Loucy (cell line): ENCODE data around the gene CHURC1.

Source experiments
- H2AFZ ChIP-seq: fragments of 200-600 bp; sonication (generic); 2 replicates; pipeline ENCODE4 v1.6.0; 2016; ENCODE audit warnings: antibody characterized with exemption, mild to moderate bottlenecking, low read length, moderate library complexity
- H3F3A ChIP-seq: fragments of 200-600 bp; 2 replicates; pipeline ENCODE4 v1.6.0; 2016; ENCODE audit warnings: antibody characterized with exemption, low read depth, mild to moderate bottlenecking
- H3K27me3 ChIP-seq: fragments of 200-600 bp; sonication (generic); 2 replicates; pipeline ENCODE4 v1.6.1; 2014; ENCODE audit warnings: low read length, mild to moderate bottlenecking; ENCODE audit not compliant: insufficient read depth, poor library complexity, severe bottlenecking
- H3K36me3 ChIP-seq: fragments of 200-600 bp; sonication (generic); 2 replicates; pipeline ENCODE4 v1.6.1; 2016; ENCODE audit warnings: low read length; ENCODE audit not compliant: insufficient read depth
- H3K4me1 ChIP-seq: fragments of 200-600 bp; sonication (generic); 2 replicates; pipeline ENCODE4 v1.5.1; 2014; ENCODE audit warnings: low read length, mild to moderate bottlenecking; ENCODE audit not compliant: insufficient read depth, poor library complexity, severe bottlenecking
- H3K4me2 ChIP-seq: fragments of 200-600 bp; sonication (generic); 2 replicates; pipeline ENCODE4 v1.6.0; 2014; ENCODE audit warnings: antibody characterized with exemption, low read length, low read depth, mild to moderate bottlenecking; ENCODE audit not compliant: poor library complexity, severe bottlenecking
- H3K4me3 ChIP-seq: fragments of 200-600 bp; sonication (generic); 2 replicates; pipeline ENCODE4 v1.5.1; 2014; ENCODE audit warnings: low read length, mild to moderate bottlenecking, mixed read lengths; ENCODE audit not compliant: poor library complexity, severe bottlenecking
- H3K79me2 ChIP-seq: fragments of 200-600 bp; sonication (generic); 2 replicates; pipeline ENCODE4 v1.6.1; 2014; ENCODE audit warnings: low read length; ENCODE audit not compliant: insufficient read depth
- H3K9ac ChIP-seq: fragments of 200-600 bp; sonication (generic); 2 replicates; pipeline ENCODE4 v1.6.0; 2014; ENCODE audit warnings: mild to moderate bottlenecking, low read depth, low read length, moderate library complexity; ENCODE audit not compliant: poor library complexity, severe bottlenecking
- H3K9me2 ChIP-seq: fragments of 200-600 bp; sonication (generic); replicated peaks from 2 replicates; pipeline ENCODE4 v1.6.1; 2016; ENCODE audit warnings: low read depth, low read length, mixed read lengths
- H3K9me3 ChIP-seq: fragments of 200-600 bp; sonication (generic); 2 replicates; pipeline ENCODE4 v1.6.1; 2014; ENCODE audit warnings: mild to moderate bottlenecking, antibody characterized with exemption, low read length, low read depth; ENCODE audit not compliant: insufficient read depth
- H4K20me1 ChIP-seq: fragments of 200-600 bp; sonication (generic); 2 replicates; pipeline ENCODE4 v1.6.0; 2014; ENCODE audit warnings: antibody characterized with exemption, low read length, mild to moderate bottlenecking; ENCODE audit not compliant: insufficient read depth, poor library complexity, severe bottlenecking
- EZH2phosphoT487 ChIP-seq: fragments of 200-600 bp; IDR thresholded peaks from 2 replicates; pipeline ENCODE4 v1.6.1; 2018; ENCODE audit warnings: antibody characterized with exemption, mild to moderate bottlenecking, moderate library complexity, borderline replicate concordance
- TF ChIP-seq, protein P1 (sequence below): fragments of 200-600 bp; sonication (generic); conservative IDR thresholded peaks from 2 replicates; pipeline ENCODE4 v1.5.1; 2014; ENCODE audit warnings: mild to moderate bottlenecking, antibody characterized with exemption, low read length

The CHURC1 gene

DNA sequence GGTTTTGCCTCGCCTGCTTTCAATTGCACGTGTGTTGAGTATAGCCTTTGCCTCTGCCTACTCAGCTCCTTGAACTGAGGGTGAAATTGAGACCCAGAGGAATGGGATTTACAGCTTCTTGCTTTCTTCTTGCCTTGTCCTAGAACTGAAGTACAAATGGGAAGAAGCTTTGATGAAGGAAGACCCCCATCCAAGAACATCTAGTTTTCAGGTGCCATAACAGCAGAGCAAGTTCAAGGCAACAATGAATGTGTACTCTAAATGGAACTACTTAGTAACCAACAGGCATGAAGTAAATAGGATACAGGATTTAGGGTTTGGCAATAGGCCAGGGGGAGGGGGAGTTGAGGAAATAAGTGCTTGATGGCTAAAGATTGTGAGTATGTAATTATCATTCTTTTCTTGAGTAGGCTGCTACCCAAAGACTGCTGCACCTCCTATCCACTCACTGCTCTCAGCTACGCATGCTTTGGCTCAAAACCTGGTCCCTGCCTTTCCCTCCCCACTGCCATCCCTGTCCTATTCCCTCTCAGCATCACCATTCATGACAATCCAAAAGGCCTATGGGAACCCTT, 26.2 kb downstream of the CHURC1 start:
- no peak for TF ChIP-seq EZH2phosphoT487
- TF ChIP-seq, protein P1, sequence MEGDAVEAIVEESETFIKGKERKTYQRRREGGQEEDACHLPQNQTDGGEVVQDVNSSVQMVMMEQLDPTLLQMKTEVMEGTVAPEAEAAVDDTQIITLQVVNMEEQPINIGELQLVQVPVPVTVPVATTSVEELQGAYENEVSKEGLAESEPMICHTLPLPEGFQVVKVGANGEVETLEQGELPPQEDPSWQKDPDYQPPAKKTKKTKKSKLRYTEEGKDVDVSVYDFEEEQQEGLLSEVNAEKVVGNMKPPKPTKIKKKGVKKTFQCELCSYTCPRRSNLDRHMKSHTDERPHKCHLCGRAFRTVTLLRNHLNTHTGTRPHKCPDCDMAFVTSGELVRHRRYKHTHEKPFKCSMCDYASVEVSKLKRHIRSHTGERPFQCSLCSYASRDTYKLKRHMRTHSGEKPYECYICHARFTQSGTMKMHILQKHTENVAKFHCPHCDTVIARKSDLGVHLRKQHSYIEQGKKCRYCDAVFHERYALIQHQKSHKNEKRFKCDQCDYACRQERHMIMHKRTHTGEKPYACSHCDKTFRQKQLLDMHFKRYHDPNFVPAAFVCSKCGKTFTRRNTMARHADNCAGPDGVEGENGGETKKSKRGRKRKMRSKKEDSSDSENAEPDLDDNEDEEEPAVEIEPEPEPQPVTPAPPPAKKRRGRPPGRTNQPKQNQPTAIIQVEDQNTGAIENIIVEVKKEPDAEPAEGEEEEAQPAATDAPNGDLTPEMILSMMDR: no peak
- Histone ChIP-seq H3F3A (no peaks in the 10 kb centered on the region; the same call in 1 of the 2 replicates), H3K4me2 (no peak overlapping the region), H2AFZ (no peak overlapping the region), H3K4me1 (peaks cover 33% of the 10 kb centered on the region), H3K9me2 (no peaks in the 10 kb centered on the region), H3K4me3 (no peak overlapping the region), H3K27me3 (no peaks in the 10 kb centered on the region), H3K9ac (no peak overlapping the region), H4K20me1 (no peaks in the 10 kb centered on the region), H3K36me3 (peaks cover 5% of the 10 kb centered on the region; the same call in 1 of the 2 replicates), H3K9me3 (no peaks in the 10 kb centered on the region), H3K79me2 (no peaks in the 10 kb centered on the region)

GRCh38 chr14:64942531-64943111, 28.4 kb downstream of the CHURC1 start, which contains the start of gene GPX2:
GPX2 (minus strand) TSS chr14:64942745; CDS start chr14:64942726, 19 bp downstream.
- Histone ChIP-seq H3K4me2 (peak within 1 kb of the TSS; percentile 60), H2AFZ (no peak within 1 kb of the TSS), H3K4me1 (peaks cover 36% of the 10 kb centered on the region), H3K27me3 (no peaks in the 10 kb centered on the region), H4K20me1 (no peaks in the 10 kb centered on the region), H3K36me3 (peaks cover 12% of the 10 kb centered on the region; the same call in 1 of the 2 replicates), H3K9me2 (no peaks in the 10 kb centered on the region), H3K4me3 (peak within 1 kb of the TSS; percentile 24), H3K9ac (no peak within 1 kb of the TSS), H3K79me2 (no peaks in the 10 kb centered on the region), H3F3A (no peaks in the 10 kb centered on the region; the same call in 1 of the 2 replicates), H3K9me3 (no peaks in the 10 kb centered on the region)
- no peak for TF ChIP-seq EZH2phosphoT487
- TF ChIP-seq, protein P1: no peak

DNA sequence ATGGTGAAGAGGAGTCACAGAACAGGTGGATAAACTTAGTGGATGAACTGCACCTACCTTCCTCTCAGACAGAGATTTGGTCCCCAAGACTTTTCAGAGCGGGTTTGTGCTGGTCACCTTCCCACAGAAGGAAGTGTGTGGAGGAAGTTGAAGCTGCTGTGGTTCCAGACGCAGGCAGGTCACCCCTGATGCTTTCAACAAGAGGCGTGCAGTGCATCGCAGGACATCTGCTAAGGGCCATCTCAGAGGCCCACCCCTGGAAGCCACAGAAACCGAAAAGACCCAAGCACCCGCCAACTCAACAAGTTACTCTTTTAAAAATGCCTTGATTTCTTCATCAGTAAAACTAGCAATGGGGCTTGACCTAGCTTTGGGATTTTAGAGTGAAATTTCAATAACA, 29.3 kb downstream of the CHURC1 start:
- Histone ChIP-seq H3K27me3 (no peaks in the 10 kb centered on the region), H3F3A (no peaks in the 10 kb centered on the region; the same call in 1 of the 2 replicates), H3K79me2 (no peaks in the 10 kb centered on the region), H3K9me3 (no peaks in the 10 kb centered on the region), H4K20me1 (no peaks in the 10 kb centered on the region), H3K4me1 (peaks cover 36% of the 10 kb centered on the region), H3K4me2 (peak overlapping the region; percentile 60), H2AFZ (no peak overlapping the region), H3K36me3 (peaks cover 21% of the 10 kb centered on the region; the same call in 1 of the 2 replicates), H3K9ac (no peak overlapping the region), H3K4me3 (peak overlapping the region; percentile 24), H3K9me2 (no peaks in the 10 kb centered on the region)
- TF ChIP-seq EZH2phosphoT487: no peak
- TF ChIP-seq, protein P1: no peak
